Omental fat pad (tissue), 4 donors: Measurements from ENCODE around the gene ARID5B. TPM values are rescaled to one million over a fixed set of nuclear protein-coding genes. Genes with fewer than 3 reads are reported as not detected.

Source experiments
- ATAC-seq: fragments of 150-250 bp; one replicate; pipeline ENCODE4 v1.9.1; 2016; ENCODE audit warnings: mild to moderate bottlenecking, moderate library complexity; ENCODE audit not compliant: low FRiP score
- DNase-seq: peaks from one replicate; pipeline ENCODE4 v3.0.0-alpha.2; 2019; ENCODE audit warnings: low spot score
- CTCF ChIP-seq, 3 donors: fragments of 450-650 bp; IDR thresholded peaks; one replicate each; pipeline ENCODE4 v1.5.1; 2016 to 2017; ENCODE audit warnings: antibody characterized with exemption in 3 of 3, mild to moderate bottlenecking in 3 of 3, moderate library complexity in 2 of 3
- total RNA-seq, 4 donors: library from RNA; depleted of rRNA; stranded (reverse); fragments of >200 nt; gene quantifications; one replicate each; pipeline ENCODE4 v1.1.0, GENCODE V29; 2016

The ARID5B gene
- total RNA-seq, 4 donors from 2014 or later, result 57.5 to 163 (median 123) TPM

GRCh38 chr10:62085821-62086220 is 184.3 kb downstream of the ARID5B start:
- DNase-seq, result no peak
- TF ChIP-seq CTCF (IDR thresholded peaks at IDR 0.05), result no peak
- no peak for ATAC-seq

DNA sequence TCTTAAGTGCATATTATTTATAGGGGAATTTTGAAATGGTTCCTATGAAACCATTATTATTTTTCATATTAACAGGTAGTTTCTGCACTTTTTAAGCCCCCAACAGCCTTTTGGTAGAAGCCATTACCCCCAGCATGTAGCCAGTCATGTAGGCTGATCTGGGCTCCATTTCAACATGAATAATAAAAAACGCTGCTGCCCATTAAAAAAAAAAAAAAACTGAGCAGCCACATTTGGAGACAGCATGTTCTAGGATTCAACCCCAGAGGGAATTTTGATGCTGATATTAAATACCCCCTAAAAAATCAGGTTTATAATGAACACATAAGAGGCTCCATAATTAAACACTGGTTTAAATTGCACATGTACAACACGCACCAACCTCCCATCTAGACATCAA is 185.8 kb downstream of the ARID5B start:
- no peak for TF ChIP-seq CTCF (IDR thresholded peaks at IDR 0.05)
- DNase-seq (no peak), ATAC-seq (no peak)

- no peak for TF ChIP-seq CTCF (IDR thresholded peaks at IDR 0.05)
- DNase-seq, result no peak
- ATAC-seq, result no peak
These were observed 187.3 kb downstream of the ARID5B start for GRCh38 chr10:62088786-62089185.

DNA sequence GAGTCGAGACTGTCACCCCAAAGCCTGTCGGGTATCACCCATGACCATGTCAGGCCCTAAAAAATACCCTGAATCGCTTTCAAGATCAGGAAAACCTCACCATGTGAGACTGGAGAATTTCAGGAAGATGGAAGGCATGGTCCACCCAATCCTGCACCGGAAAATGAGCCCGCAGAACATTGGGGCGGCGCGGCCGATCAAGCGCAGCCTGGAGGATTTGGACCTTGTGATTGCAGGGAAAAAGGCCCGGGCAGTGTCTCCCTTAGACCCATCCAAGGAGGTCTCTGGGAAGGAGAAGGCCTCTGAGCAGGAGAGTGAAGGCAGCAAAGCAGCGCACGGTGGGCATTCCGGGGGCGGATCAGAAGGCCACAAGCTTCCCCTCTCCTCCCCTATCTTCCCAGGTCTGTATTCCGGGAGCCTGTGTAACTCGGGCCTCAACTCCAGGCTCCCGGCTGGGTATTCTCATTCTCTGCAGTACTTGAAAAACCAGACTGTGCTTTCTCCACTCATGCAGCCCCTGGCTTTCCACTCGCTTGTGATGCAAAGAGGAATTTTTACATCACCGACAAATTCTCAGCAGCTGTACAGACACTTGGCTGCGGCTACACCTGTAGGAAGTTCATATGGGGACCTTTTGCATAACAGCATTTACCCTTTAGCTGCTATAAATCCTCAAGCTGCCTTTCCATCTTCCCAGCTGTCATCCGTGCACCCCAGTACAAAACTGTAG is 191.0 kb downstream of the ARID5B start:
- no peak for TF ChIP-seq CTCF (IDR thresholded peaks at IDR 0.05)
- DNase-seq (no peak), ATAC-seq (no peak)

GRCh38 chr10:62093863-62094291 is 192.4 kb downstream of the ARID5B start:
- TF ChIP-seq CTCF (IDR thresholded peaks at IDR 0.05), result no peak
- ATAC-seq, result no peak
- DNase-seq, result no peak

- ATAC-seq (no peak), DNase-seq (no peak)
- TF ChIP-seq CTCF (IDR thresholded peaks at IDR 0.05), result no peak
These were observed 194.0 kb downstream of the ARID5B start for GRCh38 chr10:62095181-62096122.
